HG02642 (cell line): ENCODE measurements around the gene IGSF9B.

Source experiments
- ATAC-seq: cut with Tn5 transposase; IDR thresholded peaks from one replicate; pipeline ENCODE4 v1.9.1; 2021; ENCODE audit warnings: mild to moderate bottlenecking; ENCODE audit not compliant: unreplicated experiment, poor library complexity

Gene IGSF9B

DNA sequence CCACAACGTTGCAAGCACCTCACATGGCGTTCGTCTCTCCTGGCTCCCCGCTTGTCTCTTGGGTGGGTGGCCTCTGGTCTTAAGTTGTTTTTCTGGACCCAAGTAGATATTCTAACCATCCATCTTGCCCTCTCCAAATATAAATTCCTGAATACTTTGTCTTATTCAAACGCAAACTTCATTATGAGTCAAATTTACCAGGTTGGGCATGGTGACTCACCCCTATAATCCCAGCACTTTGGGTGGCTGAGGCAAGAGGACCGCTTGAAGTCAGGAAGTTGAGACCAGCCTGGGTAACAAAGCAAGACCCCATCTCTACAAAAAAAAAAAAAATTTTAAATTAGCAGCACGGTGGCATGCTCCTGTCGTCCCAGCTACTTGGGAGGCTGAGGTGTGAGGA lies 5.1 kb upstream of the IGSF9B start:
- no peak for ATAC-seq

DNA sequence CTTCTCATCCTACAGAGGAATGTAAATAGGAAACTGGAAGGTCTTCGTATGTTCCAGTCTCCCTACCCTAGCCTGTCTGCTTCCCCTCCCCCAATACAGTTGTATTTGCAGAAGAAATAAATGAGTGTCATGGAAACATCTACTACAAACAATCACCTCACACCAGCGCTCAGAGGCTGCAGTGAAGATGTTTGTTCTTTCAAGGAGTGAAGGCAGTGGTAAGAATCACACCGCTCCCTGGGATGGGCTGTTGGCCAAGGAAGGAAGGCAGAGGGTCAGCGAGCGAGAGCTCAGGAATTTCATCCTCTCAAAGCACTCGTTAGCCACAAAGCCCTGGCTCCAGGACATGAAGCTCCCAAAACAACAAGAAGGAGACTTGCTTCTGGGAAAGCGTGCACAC lies 1.1 kb upstream of the IGSF9B start:
- no peak for ATAC-seq

DNA sequence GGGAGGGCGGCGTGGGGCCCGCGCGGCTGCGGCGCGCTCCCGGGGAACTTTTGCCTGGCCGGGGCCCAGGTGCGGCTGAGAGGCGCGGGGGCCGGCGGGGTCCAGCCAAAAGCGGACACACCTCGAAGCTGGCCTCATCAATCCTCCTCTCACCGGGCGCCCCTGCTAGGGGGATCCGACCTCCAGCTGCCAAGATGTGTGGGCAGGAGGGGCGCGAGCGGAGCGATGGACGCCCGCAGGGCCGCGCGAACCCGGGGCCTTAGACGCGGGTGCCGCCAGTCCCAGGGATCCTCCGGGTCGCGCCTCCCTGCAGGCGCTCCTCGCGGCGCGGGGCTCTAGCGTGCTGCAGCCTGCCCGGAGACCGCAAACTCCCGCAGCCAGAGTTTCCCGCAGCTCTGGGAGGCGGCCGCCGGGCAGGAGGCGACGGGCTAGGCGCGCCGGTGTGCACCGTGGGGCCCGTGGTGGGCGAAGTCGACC lies 785 bp downstream of the IGSF9B start:
- ATAC-seq: no peak

DNA sequence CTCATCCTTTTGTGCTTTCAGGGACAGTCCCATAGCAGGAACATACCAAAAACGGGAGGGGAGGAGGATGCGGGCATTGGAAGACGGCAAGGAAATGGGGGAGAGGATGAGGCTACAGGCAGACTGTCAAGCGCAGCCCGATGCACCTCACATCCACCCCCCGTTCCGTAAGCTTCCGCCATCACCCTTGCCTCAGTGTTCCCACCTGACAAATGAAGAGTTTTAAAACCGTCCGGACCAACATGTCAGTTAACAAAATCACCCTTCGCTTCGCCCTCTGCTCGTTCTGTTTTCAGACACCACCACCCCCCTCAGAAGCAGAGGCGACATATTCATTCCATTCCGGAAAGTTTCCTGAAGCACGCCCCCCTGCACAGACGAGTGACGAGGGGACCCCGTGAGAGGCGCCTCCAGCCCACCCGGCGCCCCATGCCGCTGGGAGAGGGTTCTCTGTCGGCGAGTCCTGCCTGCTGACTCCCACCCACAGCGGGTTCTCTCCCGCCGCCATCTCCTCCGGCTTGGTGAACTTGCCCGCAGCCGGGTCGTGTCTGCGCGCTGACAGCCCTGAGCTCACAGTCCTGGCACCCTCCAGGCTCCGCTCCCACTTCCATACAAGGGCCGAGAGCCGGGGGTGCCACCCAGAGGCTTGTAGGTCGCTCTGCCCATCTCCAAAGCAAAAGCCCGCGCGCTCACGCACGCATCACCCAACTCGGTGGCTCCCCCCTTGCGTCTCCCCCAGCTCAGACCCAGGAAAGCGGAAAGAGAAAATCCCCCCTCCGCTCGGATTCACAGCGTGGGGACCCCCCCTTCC lies 1.5 kb downstream of the IGSF9B start:
- no peak for ATAC-seq

DNA sequence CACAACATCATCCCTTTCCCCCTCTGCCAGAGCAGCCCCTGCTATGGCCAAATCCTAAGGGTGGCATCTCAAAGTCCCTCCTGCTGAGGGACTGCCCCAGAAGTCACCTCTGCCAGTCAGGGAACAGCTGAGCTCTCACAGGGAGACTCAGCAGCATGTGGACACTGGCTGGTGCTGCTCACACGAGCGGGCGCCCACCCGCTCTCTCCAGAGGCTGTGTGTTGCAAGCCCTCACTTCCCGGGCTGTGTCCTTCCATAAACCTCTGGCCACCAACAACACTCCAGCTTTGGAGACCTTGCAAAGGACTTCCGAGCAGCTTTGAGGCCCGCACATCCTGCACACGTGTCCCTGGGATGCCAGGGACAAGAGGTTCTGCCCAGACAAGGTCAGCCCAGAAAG lies 2.8 kb downstream of the IGSF9B start:
- no peak for ATAC-seq

DNA sequence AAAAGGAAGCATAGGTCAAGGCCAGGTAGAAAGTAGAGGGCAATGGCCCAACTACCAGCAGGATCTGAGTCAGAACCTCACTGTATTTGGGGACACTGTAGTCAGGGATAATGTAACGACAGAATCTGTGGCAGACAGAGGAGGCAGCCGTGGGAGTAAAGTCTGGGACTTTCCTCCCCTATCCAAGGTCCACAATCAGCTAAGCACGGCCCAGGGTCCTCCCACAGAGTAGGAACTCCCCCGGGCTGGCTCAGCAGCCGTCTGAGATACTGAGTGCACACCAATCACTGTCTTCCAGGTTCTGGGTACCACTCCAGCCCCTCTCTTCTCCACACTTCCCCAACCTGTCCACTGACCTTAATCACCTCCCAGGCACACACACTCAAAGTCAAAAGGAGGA lies 3.2 kb downstream of the IGSF9B start:
- no peak for ATAC-seq

DNA sequence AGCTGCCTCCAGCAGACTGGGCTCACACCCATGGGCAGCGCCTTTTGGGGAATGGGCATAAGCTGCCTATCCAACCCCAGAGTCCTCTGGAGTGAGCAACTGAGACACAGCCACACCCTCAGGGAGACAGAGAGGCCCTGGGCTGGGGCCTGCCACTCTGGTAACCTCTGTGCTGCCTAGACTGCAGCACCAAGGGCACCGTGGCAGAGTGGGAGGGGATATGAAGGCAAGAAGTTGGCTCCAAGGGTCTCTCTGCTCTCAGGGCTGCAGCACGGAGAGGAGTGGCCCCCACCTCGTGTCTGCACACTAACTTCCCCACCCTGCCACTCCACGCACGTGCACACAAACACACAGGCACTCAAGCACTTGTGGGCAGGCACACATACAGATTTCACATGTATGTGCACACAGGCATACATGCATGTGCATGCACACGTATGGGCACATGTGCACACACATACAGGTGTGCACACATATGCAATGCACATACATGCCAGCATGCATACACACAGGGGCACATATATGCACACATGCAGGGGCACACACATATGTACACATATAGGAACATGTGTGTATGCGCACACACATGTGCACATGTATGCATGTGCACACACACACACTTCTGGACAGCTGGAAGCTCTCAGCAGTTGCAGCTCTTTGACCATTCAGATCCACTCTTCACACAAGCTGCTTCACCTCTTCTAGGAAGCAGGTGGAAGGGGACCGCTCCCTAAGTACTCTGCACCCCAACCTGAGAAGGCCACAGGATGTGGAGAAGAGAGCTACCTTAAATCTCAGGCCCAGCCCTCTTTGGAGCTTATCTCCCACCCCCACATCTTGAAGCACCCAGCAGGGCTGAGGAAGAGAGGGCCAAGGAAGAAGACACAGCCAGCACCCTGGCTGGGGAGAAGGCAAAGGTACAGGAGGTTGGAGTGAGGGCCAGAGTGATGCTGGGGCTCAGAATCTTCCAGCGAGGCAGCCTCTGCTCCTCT lies 4.3 kb downstream of the IGSF9B start:
- ATAC-seq: no peak

DNA sequence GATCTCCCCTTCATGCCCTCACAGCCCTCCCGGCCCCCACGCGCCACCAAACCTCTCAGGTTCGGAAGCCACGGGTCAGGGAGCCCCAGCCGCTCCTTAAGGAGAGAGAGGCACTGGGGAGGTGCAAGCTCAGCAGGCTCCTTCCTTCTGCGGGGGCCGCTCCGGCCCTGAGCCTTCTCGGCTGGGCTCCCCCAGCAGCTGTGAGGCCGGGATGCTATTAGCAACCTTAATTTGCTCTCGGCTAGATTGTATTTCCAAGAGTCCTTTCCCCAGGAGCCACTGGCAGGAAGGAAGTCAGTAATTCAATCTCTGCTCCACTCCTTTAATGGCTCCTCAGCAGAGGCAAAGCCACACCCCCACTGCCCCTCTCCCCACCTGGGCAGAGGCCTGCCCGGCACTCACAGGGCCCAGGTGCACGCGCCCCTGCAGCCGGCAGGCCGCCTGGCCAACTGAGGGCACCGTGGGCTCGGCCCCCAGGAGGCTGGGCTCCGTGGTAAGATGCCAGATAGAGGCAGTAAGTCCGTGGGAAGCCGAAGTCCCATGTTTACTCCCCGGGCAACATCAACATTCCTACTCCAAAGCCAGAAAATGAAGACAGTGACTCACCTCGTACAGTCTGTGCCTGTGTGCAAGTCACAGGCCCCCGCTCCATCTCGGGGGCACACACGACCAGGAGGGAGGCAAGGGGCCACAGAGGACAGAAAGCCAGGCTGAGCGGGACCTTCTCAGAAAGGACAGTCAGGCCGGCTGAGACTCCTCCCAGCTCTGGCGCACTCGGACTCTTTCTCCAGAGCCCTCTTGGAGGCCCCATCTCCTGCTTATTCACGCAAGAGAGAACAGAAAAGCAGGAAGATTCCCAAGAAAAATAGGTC lies 5.2 kb downstream of the IGSF9B start:
- no peak for ATAC-seq

DNA sequence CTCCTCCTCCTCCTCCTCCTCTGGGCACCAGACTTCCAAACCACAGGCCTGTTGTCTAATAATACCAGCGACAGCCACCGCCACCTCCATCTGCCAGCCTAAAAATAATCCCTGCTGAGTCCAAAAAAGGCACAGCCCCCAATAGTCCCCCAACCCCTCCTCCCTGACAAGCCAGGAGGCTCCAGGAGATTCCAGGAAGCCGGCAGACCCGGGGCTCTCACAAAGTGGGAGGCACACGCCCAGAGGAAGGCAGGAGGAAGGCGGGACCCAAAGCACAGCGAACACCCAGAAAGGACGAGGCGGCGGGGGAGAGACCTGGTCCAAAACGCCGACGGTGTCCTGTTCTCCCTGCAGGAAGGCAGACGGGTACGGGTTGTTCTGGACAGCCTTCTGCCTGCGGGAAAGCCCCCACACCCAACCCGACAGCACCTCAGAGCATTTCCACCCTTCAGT lies 5.9 kb downstream of the IGSF9B start:
- no peak for ATAC-seq

DNA sequence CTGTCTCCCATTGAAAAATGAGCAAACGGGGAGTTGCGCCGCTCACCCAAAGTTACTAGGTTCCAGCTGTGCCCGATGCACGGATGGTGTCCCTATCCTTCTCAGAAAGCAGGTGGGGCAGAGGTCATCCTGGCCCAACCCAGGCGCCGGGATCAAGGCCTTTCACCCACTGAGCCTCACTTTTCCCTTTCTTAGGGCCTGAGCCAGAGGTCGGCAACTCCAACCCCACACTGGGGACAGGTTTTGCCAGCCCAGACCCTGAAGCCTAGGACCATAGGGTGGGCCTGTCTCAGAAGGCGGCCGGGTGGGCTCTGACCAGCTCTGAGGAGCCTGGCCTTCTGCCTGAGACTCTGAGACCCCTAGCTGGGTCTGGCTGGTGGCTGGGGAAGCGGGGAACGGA lies 6.3 kb downstream of the IGSF9B start:
- no peak for ATAC-seq

DNA sequence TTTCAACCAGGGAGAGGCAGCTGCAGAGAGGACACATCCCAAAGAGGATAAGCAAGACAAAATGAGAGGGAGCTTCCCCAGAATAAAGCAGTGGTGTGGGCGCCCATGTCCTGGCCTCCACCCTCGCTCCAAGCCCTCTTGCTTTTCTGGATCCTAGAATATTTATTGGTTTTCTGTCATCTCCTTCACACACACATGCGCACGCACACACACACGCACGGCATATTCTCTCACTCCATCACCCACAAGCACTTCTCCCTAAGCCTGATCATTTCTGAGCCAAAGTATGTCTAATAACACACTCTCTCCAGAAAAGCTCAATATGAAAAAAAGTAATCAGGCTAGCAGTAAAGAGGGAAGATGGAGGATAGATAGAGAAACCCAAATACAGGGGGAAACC lies 7.6 kb downstream of the IGSF9B start:
- no peak for ATAC-seq

DNA sequence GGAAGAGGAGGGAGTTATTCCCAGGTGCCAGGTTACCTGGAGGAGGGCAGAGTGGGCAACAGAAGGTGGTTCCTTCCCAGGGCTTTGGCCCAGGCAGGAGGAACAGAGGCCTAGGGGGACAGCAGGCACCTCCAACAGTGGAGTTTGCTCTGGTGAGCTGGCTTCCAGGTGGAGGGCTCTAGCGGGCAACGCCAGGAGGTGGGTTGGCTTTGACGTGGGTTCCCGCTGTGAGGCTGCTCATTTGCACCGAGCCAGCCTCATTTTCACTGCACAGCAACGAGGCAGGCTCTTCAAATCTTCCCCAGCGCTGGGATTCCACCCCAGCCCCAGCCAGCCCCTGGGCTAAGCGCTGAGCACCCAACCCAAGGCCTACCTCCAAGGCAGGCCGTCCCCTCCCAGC lies 8.1 kb downstream of the IGSF9B start:
- ATAC-seq: no peak

DNA sequence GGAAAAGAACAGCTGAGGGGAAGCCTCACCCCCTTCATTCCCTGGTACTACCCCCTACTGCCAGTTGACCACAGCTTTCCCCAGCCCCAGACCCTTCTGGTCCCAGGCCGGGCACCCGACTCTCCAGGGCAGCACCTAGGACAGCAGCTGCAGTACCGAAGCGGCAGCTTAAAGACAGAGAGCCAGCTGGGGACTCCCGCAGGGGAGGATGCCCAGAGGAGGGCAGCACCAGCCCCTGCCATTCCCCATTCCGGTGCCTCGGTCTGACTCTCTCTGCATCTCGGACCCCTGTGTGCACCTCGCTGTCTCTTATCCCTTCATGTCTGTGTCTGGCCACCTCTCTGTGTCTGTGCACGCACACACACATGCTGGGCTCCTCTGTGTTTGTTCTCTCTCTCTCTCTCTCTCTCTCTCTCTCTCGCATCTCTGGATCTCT lies 9.4 kb downstream of the IGSF9B start:
- ATAC-seq: no peak

DNA sequence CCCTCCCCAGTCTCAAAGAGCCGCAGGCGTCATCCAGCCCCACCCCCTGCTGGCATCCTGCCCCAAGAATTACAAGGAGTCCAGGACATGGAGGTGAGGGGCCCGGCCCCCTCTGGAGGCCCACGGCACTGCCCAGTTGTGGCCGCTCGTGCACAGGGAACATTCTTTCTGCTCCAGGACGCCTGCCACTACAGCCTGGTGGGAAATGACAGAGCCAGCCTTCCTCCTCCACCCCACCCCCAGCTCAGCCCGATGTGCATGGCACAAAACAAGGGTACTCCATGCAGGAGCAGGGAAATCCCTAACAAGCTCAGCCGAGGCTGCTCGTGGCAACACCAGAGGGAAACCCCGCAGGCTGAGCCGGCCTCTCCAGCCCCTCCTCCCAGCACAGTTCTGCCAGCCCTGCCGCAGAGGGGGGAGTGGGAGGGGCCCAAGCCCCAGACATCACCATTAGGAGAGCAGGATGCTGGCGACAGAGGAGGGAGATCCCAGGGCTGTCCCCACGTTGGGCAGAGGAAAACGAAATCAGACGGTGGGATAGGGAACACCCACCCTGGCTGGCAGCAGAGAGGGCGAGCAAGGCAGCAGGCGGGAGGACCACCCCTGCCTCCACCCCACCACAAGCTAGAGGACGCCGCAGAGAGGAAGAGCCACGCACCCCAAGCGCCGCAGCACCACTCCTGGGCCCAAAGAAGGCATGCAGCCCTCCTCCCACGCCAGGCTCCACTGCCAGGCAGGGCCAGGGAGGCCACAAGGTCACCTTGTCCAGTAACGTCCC lies 10.0 kb downstream of the IGSF9B start:
- ATAC-seq: no peak

DNA sequence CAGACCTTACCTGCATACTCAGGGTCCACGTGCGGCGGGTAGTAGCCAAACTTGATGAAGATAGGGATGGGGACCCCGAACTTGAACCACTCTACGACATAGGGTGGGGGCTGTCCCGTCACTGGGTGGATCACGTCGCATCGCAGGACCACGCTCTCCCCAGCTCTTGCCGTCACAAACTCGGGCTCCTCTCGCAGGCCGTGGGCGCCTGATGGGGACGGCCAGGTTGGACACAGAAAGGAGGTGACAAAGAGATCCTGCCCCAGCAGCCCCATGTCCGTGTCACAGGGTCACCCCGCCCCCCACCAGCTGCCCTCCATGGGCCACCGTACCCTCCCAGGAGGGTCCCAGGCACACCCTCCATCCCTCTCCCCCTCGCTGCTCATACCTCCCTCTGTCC lies 10.7 kb downstream of the IGSF9B start:
- ATAC-seq: no peak

DNA sequence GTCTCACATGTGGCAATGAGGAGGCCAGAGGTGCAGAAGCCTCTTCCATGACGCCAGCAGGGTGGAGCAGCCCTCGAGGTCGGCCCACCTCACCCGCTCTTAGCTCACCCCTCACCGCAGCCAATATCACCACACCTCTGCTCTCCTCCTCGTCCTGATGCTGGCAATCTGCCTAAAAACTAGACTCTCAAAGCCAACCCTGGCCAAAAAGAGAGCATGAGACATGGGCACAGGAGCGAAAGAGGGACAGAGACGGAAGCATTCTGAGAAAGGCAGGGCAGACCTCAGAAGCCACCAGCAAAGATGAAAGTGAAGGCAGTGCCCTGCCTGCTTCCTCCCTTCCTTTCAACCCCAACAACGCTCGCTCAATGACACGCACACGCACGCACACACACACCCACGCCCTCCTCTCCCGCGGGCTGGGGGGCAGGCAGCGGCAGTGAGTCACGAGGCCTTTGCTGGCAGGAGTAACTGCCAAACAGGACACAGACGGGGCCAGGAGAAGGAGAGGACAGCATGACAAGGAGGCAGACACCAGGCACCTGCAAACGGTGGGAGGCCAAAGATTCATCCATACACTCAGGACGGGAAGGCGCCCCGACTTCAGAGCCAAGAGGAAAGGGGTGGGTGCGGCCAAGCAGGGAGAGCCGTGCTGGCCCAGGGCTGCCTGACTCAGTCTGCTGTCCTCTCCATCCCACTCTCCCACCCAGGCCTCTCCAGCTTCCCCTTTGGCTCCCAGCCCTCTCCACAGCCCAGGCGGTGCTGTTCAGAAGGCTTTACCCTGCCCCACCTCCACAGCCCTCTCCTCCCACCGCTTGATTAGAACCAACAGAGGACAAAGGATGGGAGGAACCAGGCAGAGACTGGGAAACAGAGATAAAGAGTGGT lies 11.4 kb downstream of the IGSF9B start:
- no peak for ATAC-seq

DNA sequence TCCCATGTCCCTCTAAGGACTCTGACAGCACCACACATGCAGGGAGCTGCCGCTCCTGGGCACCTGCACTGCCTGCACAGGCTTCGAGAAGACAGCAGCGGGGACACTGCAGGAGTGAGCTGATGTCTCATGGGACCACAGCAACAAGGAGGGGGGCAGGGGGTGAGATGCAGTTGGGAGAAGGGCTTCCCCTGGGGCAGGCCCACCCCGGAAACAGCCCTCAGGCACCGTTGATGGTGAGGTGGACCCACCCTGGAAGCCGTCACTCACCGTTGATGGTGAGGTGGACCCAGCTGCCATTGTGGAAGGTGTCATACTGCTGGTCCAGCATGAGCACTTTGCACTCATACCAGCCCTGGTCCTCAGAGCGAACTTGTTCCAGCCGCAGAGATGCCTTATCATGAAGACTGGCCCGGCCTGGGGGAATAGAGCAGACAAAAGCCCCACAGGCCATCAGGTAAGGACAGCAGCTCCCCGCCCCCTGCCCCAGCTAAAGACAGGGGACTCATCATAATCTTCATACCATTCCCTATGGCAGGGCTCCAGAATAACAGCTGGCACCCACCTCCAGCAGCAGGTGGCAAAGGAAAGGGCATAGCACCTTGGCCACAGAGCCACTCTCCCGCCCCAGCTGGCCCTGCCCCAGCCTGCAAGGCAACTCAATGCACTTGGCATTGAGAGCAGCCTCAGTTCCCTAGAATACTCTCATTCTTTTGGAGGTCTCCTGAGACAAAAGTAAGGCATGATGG lies 12.6 kb downstream of the IGSF9B start:
- ATAC-seq: no peak

DNA sequence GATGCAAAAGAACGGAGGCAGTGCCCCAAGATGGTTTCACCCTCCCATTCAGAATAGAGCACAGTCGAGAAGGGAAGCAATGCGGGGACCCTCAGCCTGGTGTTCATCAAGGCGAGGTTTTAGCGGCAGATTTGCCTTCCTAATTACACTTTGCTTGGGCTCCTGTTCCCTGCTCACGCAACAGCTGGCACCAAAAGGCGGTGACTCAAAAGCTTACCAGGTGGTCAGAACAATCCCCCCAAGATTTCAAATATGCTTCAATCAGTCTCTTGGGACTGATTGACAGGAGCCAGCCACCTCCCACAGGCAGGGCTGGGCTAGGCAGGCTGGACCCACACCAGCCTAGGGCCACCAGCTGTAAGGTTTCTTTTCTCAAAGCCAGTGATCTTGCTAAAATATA lies 14.2 kb downstream of the IGSF9B start:
- ATAC-seq: no peak
